Stimulated activated CD4-positive, alpha-beta T cell treated with anti-CD3 and anti-CD28 coated beads, Interleukin-15, amount 100 ng/mL, for 48 hours (primary cell): ENCODE results near the gene AMOTL1.
"Not testable (repeated sequence)": the region's sequence is repeated elsewhere in the genome, so short reads cannot be mapped to it uniquely, and the experiment has no call there.

Source experiments
- DNase-seq, 2 donors: peaks; one replicate each; pipeline ENCODE4 v3.0.0-alpha.2; 2020; ENCODE audit warnings: low read depth in 2 of 2

Gene AMOTL1

GRCh38 chr11:94791216-94791889, 23.2 kb downstream of the AMOTL1 start:
- DNase-seq: no peak

DNA sequence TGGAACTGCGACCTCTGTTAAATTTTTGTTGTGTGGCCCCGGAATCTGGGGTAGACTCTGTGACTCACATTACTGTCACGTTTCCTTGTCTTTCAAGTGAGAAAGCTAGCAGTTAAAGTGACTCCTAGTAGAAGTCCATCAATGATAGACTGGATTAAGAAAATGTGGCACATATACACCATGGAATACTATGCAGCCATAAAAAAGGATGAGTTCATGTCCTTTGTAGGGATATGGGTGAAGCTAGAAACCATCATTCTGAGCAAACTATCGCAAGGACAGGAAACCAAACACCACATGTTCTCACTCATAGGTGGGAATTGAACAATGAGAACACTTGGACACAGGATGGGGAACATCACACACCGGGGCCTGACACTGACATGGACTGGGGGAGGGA, 23.8 kb downstream of the AMOTL1 start:
- DNase-seq: not testable (repeated sequence)

DNA sequence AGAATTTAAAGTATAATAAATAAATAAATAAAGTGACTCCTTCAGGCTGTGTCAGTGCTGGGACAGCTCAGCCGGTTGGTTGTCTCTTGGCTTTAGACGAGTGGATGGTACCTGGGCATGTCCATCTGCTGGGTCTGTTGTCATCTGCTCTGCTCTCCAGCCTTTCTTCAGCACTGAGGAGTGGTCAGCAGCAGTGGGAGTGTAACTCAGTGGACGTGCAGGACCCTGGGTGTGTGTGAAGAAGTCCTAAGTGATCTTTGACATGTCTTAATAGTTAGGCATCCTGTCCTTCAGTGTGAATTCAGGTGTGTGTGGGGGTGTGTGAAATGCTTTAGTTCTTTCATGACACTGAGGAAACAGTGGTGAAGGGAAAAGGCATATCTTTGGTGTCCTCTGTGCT, 24.3 kb downstream of the AMOTL1 start:
- DNase-seq: no peak

DNA sequence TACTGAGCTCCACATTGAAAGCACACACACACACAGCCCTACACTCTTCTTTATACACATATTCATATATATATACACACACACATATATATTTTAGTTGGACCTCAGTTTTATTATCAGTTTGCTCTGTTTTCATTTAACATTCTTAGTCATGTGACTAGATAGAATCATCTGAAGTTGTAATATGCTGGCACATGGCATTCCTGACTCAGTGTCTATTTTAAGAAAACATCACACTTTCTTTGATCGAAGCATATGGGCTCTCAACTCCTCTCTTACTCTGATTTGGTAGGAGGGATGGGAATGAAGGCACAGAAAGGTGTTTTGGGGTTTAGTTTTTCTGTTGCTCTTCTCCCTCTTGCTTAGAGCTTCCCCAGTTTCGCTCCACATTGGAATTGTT, 24.8 kb downstream of the AMOTL1 start:
- DNase-seq: no peak

DNA sequence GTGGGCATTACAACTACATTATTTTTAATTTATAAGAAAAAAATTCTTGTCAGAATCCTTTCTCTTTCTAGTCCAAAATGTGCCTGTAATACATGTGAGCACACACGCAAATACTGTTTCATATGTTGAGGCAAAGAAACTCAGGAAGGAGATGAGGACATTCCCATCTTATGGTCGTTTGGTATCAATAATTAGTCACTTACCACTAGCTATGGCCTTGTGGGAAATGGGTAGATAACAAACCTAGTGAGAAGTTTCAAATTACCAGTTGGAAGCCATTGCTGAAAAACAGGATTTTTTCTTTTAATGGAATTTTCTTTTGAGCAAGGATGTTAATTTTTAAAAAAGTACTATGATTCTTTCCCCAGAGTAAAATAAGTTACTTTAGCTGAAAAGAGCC, 25.7 kb downstream of the AMOTL1 start:
- DNase-seq: no peak

GRCh38 chr11:94794287-94795168, 26.4 kb downstream of the AMOTL1 start:
- DNase-seq: no peak

DNA sequence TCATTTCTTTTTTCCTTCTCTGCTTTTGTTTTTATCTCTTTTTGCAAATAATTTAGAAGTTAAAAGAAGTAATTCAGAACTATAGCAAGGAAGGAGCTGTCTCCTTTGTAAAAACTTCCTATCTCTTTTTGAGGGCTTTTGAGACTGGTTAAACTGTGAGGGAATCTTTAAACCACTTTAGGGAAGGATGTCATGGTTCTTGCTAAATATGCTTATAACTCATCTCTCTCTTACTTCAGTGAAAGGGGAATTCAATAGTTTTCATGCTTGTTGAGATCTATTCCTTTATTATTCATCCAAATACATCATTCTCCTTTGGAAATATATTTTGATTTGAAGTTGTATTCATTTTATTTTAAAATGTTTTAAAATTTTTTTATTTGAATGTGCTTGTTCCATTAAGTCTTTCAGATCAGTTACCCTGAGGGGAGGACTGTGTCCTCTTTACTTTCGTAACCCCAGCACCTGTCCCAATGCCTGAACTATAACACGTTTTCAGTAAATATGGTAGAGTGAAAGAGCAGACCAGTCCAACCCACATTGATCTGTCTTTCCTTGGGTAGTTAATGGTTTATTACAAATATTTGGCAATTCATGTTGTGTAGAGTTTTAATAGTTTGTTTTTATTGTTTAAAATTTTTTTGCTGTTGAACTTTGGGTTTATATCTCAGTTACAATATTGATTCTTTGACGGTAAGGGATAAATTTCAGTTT, 27.5 kb downstream of the AMOTL1 start:
- no peak for DNase-seq

DNA sequence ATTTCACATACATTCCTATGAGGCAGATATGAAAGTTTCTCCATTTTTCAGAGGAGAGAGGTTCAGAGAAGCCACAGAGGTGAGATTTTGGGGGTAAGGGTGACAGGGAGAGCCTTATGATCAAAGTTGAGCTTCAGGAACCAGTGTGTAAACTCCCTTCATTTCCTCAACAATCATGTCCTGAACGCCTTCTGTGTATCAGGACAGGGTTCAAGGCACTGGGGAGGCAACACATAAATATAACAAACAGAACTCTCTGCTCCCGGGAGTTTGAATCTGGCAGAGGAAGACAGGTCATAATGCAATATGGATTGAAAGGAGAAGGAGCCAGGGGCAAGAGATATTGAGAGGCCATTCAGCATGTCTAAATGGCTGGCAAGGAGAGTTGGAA, 28.0 kb downstream of the AMOTL1 start:
- no peak for DNase-seq

DNA sequence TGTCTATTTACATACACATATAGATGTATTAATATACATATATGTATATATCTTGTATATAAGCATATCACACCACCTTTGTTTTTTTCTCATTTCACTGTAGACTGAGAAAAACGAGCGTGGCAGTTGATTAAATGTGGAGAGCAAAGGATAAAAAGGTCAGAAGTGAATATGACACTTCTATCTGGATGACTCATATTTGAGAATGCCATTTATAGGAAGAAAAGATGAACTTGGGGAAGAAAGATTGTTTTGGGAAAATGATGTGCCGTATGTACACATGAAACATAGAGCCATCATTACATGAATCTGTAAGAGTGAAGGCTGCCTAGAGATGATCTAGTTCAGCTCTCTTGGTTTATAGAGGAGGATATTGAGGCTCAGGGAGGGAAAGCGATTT, 28.7 kb downstream of the AMOTL1 start:
- DNase-seq: no peak

GRCh38 chr11:94799726-94800125, 31.6 kb downstream of the AMOTL1 start:
- no peak for DNase-seq

DNA sequence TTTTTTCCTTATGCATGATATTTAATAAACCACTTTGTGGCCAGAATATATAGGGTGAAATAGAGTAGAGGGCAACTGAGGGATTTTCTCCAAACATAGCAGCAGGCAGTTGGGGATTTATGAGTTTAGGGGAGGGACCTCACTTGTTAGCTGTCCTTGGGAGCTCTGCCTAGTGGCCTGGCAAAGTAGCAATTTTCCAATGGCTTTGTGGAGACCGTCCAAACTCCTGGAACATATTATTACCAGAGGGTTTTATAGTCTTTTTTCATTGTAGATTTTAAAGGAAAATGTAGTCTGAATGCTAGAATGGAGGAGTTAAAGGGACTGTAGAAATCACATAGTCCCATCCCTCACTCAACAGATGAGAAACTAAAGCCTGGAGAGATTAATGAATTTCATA, 32.3 kb downstream of the AMOTL1 start:
- no peak for DNase-seq

DNA sequence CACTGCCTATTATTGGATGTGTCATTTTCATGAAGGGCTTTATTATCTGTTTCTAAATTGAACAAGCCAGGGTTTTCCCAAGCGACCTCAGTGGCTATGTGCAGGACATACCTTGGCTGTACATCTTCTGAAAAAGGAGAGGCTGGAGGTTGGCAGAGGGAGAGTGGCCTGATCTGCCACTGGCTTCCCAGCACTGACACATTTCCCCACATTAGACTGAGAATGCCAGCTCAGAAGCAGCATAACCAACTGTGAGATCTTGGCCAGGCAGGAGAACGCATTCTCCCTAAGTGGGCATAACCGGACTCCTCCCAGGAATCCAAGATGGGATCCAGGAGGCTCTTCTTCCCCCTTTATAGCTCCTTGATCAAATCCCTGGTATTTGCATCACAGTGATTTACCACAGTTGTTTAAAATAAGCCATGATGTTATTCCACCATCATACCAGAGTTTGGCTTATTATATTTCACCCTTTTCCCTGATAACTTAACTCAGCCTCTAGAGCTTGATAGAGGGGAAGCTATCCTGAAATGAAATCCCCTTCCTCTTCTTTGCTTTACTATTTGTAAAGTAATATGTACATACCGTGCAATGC, 33.8 kb downstream of the AMOTL1 start:
- no peak for DNase-seq

DNA sequence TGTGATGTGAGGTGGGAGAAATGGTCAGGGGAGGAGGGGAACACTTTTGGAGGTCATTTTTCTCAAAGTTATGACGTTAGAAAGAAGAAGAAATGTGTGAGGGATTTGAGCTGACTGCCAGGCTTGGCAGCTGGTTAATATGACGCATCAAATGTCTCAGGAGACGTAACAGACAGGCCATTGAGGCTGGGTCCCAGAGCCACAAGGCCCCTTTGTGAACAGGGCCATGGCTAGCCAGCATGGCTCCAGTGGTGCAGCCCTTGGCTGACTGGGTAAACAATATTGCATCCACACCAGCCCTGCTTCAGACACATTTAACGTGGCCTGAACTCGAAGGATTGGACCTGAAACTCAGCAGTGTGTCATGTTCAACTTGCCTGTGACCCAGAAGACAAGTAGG, 34.3 kb downstream of the AMOTL1 start:
- DNase-seq: no peak

DNA sequence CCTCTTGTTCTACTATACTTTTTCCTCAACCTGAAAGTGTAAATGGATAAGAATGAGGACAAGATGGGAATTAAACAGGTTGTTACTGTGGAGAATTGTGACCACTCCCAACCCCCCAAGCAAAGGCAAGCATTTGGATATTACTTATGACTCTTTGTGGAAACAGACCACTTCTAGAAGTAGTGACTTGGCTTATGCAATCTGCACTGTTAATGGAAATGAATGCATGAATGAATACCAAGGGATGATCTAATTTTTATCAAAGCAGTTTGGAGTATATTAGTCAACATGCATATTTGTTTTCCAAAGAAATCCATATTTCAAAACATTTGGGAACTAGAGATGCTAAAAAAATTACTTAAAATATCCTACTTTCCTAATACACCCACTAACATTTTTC, 35.3 kb downstream of the AMOTL1 start:
- no peak for DNase-seq

- no peak for DNase-seq
These were observed 36.7 kb downstream of the AMOTL1 start for GRCh38 chr11:94804874-94805273.

DNA sequence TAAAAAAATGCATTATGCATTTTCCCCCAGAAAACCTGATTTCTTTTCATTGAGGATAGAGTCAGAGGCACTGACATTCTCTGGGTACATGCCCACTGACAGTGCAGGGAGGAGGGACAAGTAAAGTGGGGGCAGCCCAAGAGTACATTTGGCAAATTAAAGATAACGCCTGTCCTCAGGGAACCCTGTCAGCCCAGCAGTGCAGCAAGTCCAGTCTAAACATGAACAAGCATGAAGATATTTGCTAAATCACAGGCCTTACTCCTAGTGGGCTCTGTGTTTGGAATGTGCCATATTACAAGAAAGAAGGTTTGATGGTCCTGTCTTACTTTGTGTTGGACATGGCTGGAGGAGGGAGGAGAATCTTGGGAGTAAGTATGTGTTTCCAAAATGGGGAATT, 37.9 kb downstream of the AMOTL1 start:
- DNase-seq: no peak

DNA sequence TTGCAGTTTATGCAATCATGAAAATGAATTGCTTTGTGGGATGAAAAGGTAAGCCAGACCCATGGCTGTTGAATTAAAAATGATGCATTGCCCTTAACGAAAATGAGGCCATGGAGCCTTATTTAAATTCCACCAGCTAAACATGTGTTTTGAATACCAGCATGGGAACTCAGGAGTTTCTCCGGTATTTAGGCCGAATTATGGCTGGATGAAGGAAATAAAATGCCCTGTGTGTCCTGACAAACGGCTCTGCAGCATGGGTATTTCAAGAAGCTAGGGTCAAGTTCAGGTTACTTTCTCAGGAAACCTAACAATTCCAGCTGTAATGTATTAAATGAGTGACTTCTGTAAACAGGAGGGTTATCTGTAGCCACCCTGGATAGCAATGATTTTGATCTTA, 38.3 kb downstream of the AMOTL1 start:
- no peak for DNase-seq

GRCh38 chr11:94809251-94809650, 41.1 kb downstream of the AMOTL1 start:
- no peak for DNase-seq

DNA sequence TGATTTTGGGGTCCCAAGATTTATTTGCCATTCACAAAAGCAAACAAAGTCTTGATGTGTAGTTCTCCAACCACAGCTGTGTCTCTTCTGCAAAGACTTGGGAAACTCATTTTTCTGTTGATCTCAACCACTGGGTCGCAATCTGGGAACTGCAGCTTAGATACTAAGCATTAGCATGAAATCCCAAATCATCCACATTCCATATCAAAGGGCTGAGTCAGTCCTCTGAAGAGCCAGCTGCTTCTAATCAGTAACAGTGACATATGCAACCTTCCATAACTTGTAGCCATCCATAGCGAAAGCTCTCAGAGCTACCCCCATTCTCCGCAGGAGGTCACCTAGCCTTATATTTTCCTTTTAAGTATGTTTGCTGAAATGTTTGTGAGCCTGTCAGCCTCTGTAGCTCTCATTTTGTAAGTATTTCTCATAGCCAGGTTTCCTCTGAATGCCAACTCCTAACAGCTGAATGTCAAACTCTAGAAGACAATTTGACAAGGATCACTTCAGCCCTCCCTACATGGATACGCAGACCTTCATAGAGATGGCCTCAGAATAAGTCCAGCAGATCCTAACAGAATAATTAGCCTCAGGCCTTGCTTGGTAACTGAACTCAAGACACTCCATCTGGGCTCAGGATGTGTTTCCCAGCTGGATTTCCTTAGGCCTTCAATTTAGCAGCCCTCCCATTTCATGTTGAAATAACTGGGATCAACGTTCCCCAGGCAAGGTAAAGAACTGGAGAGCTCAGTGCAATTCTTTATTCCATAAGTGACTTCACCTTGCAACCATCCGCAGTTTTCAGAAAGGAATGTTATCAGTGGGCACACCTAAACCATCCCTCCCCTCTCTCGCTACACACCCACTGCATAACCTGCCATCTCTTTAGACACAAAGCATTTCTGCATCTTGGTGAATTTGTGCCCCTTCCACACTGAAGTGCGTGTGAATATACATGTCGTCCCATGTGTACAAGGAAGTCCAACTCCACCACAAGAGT, 44.9 kb downstream of the AMOTL1 start:
- DNase-seq: not testable (repeated sequence)

DNA sequence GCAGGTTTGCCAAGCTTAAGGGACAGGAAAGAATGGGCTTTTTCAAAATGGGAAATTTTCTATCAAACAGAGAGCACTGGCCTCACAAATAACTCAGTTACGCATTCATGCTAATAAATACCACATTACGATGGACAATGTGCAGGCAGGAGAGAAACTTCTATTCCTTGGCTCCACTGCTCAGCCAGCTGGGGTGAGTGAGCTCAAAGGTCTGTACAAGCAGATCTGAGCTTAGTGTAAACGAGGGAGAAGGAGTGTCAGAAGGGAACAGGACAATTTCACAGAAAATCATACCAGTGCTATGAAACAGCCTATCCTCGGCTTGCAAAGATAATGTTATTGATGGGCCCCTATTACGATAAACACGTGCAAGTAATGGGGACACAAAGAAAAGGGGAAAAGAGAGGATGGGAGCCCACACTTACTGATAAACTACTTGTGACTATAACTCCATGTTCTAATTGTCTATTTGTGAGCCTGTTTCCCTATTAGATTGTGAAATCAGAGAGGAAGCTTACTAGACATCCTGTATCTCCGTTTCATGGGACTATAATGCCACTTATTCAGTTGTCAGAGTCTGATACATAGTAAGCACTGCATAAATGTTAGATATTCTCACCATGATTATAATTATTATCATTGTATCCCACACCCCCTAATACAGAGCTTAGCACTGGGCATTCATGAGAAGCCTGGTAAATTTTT, 46.3 kb downstream of the AMOTL1 start:
- DNase-seq: no peak
